Osteoblast (primary cell): ENCODE results near the gene SNX9. TPM values are rescaled to one million over a fixed set of nuclear protein-coding genes. Genes with fewer than 3 reads are reported as not detected.
A peak's percentile ranks its signal among the peaks of the same experiment; 100 is the strongest.

Experiments used
- DNase-seq: peaks from one replicate; pipeline ENCODE4 v3.0.0; 2011; ENCODE audit warnings: low spot score, mixed read lengths; ENCODE audit not compliant: insufficient read length; ENCODE audit errors: missing footprints
- H2AFZ ChIP-seq: 2 replicates; pipeline ENCODE4 v1.6.0; 2011; ENCODE audit warnings: mild to moderate bottlenecking, low read length
- H3K27ac ChIP-seq: 2 replicates; pipeline ENCODE4 v1.5.1; 2011; ENCODE audit warnings: mild to moderate bottlenecking, low read depth, low read length, moderate library complexity
- H3K27me3 ChIP-seq: 2 replicates; pipeline ENCODE4 v1.6.0; 2012; ENCODE audit warnings: mild to moderate bottlenecking, control low read depth, inconsistent platforms, low read length, moderate library complexity; ENCODE audit not compliant: insufficient read depth
- H3K36me3 ChIP-seq: 2 replicates; pipeline ENCODE4 v1.5.1; 2011; ENCODE audit warnings: mild to moderate bottlenecking, low read length, control low read depth, moderate library complexity; ENCODE audit not compliant: insufficient read depth
- H3K4me1 ChIP-seq: 2 replicates; pipeline ENCODE4 v1.5.1; 2011; ENCODE audit warnings: mild to moderate bottlenecking, low read length, control low read depth, moderate library complexity; ENCODE audit not compliant: insufficient read depth
- H3K4me2 ChIP-seq: 2 replicates; pipeline ENCODE4 v1.6.0; 2011; ENCODE audit warnings: mild to moderate bottlenecking, low read length; ENCODE audit not compliant: insufficient read depth
- H3K4me3 ChIP-seq: fragments of 200-600 bp; sonication (generic); 3 replicates; pipeline ENCODE4 v1.5.1; 2012; ENCODE audit warnings: mild to moderate bottlenecking, low read length, inconsistent platforms; ENCODE audit not compliant: insufficient read depth
- H3K79me2 ChIP-seq: 2 replicates; pipeline ENCODE4 v1.6.0; 2012; ENCODE audit warnings: mild to moderate bottlenecking, low read length, control low read depth, inconsistent platforms; ENCODE audit not compliant: insufficient read depth
- H3K9me3 ChIP-seq: 2 replicates; pipeline ENCODE4 v1.5.1; 2011; ENCODE audit warnings: low read depth, low read length, control low read depth
- H4K20me1 ChIP-seq: 2 replicates; pipeline ENCODE4 v1.6.0; 2012; ENCODE audit warnings: mild to moderate bottlenecking, low read length, control low read depth; ENCODE audit not compliant: insufficient read depth
- total RNA-seq: library from RNA; depleted of rRNA; stranded (reverse); fragments of >200 nt; gene quantifications from 2 replicates; pipeline ENCODE4 v1.2.3, GENCODE V29; 2012
- TF ChIP-seq, protein P1 (sequence below): IDR thresholded peaks from 2 replicates; pipeline ENCODE4 v1.5.1; 2011; ENCODE audit warnings: mild to moderate bottlenecking, low read depth, low read length, moderate library complexity; ENCODE audit errors: extremely low read depth

SNX9 gene
- total RNA-seq, 1 donor = 147 TPM

DNA sequence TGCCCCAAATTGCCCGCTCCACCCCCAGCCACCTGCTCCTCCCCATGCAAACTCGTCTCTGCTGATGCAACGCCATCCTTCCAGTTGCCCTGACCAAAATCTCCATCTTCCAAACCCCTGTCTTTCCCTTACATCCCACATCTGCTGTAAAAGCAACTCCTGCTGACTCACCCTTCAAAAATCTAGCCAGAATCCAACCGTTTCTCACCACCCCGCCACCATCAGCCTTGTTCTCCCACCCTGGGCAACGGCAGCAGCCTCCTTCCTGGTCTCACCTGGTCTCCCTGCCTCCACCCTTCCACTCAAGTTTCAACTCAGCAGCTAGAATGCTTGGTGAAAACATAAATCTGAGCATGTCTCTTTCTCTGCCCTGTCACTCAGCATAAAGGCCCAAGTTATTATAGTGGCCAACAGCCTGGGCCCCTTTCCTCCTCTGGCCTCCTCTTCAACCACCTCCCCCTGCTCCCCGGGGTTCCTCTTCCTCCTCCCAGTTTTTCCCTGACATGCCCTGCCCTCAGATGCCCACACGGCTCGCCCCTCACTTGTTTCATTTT, 151.4 kb downstream of the SNX9 start:
- Histone ChIP-seq H2AFZ (peak overlapping the region; percentile 61), H3K4me3 (no peak overlapping the region), H3K4me1 (peaks cover 8% of the 10 kb centered on the region), H3K9me3 (no peaks in the 10 kb centered on the region), H3K27ac (no peak overlapping the region), H3K79me2 (no peaks in the 10 kb centered on the region), H3K4me2 (peak overlapping the region; percentile 7), H3K36me3 (no peaks in the 10 kb centered on the region), H4K20me1 (no peaks in the 10 kb centered on the region), H3K27me3 (no peaks in the 10 kb centered on the region)
- TF ChIP-seq, protein P1, sequence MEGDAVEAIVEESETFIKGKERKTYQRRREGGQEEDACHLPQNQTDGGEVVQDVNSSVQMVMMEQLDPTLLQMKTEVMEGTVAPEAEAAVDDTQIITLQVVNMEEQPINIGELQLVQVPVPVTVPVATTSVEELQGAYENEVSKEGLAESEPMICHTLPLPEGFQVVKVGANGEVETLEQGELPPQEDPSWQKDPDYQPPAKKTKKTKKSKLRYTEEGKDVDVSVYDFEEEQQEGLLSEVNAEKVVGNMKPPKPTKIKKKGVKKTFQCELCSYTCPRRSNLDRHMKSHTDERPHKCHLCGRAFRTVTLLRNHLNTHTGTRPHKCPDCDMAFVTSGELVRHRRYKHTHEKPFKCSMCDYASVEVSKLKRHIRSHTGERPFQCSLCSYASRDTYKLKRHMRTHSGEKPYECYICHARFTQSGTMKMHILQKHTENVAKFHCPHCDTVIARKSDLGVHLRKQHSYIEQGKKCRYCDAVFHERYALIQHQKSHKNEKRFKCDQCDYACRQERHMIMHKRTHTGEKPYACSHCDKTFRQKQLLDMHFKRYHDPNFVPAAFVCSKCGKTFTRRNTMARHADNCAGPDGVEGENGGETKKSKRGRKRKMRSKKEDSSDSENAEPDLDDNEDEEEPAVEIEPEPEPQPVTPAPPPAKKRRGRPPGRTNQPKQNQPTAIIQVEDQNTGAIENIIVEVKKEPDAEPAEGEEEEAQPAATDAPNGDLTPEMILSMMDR = no peak
- DNase-seq = no peak

DNA sequence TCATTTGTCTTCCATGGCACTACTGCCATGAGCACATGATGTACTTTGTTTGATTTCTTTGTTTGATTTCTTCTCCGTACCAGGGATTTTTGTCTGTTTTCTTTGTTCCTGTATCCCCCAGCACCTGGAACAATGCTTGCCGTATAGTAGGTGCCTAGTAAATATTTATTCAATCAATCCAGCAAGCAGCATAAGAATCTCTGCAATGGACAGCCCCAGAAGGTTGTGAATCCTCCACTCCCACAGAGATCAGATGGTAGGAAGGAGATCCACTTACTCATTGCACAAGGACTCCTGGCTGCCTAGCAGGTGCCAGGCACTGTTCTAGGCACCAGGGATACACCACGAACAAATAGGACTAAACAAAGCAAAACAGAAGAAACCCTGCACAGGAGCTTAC, 151.9 kb downstream of the SNX9 start:
- no peak overlapping the region for H3K4me2 ChIP-seq
- H3K4me3 ChIP-seq = no peak overlapping the region
- no peak for DNase-seq
- no peaks in the 10 kb centered on the region for H3K36me3 ChIP-seq
- H4K20me1 ChIP-seq = no peaks in the 10 kb centered on the region
- TF ChIP-seq, protein P1 = no peak
- no peak overlapping the region for H2AFZ ChIP-seq
- no peaks in the 10 kb centered on the region for H3K27me3 ChIP-seq
- H3K9me3 ChIP-seq = no peaks in the 10 kb centered on the region
- peaks cover 8% of the 10 kb centered on the region for H3K4me1 ChIP-seq
- no peaks in the 10 kb centered on the region for H3K79me2 ChIP-seq
- H3K27ac ChIP-seq = no peak overlapping the region

DNA sequence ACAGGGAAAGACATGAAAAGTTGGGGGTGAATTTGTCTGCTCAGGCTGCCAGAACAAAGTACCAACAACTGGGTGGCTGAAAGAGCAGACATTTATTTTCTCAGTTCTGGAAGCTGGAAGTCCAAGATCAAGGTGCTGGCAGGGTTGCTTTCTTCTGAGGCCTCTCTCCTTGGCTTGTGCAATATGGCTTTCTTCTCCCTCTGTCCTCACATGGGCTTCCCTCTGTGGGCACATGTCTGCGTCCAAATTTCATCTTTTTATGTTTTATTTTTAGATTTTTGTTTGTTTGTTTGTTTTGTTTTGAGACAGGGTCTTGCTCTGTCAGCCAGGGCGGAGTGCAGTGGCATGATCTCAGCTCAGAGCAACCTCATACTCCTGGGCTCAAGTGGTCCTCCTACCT, 152.4 kb downstream of the SNX9 start:
- TF ChIP-seq, protein P1 = no peak
- H3K4me2 ChIP-seq = no peak overlapping the region
- H3K4me3 ChIP-seq = no peak overlapping the region
- peaks cover 8% of the 10 kb centered on the region for H3K4me1 ChIP-seq
- H3K9me3 ChIP-seq = no peaks in the 10 kb centered on the region
- DNase-seq = no peak
- H3K27ac ChIP-seq = no peak overlapping the region
- no peaks in the 10 kb centered on the region for H3K79me2 ChIP-seq
- no peaks in the 10 kb centered on the region for H4K20me1 ChIP-seq
- no peaks in the 10 kb centered on the region for H3K36me3 ChIP-seq
- H2AFZ ChIP-seq = no peak overlapping the region
- no peaks in the 10 kb centered on the region for H3K27me3 ChIP-seq

DNA sequence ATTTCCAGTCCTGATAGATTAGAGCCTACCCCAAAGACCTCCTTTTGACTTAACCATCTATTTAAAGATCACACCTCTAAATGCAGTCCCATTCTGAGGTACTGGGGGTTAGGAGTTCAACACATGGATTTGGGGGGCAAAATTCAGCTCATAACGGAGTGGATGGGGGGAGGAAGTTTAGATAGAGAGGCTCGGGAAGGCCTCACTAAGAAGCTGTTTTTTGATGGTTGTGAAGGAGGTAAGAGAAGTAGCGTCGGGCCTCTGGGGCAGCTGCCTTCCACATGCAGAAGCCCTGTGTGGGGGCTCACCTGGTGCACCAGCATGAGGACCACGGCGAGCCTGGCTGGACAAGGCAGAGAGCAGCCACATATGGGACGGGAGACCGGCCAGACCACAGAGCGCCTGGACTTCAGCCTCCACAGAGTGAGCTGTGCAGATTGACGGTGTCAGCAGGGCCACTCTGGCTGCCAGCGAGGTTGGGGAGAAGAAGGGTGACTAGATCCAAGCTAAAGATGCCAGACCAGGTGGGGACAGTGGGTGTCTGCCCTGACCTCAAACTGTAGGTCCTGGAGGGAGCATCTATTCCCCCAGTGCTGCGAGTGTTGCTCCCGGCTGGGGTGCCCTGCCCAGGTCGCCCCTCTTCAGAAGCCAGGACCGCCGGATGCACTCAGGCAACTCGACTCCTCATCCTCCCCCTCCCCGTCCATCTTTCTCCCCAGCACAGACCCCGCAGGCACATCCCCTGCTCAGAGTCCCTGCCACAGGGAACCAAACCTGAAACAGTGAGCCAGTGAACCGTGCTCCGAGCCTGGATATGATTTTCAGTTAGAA, 153.5 kb downstream of the SNX9 start:
- Histone ChIP-seq H2AFZ (no peak overlapping the region), H3K36me3 (no peaks in the 10 kb centered on the region), H3K4me1 (peaks cover 10% of the 10 kb centered on the region), H4K20me1 (no peaks in the 10 kb centered on the region), H3K4me2 (no peak overlapping the region), H3K4me3 (no peak overlapping the region), H3K27ac (no peak overlapping the region), H3K9me3 (no peaks in the 10 kb centered on the region), H3K79me2 (no peaks in the 10 kb centered on the region), H3K27me3 (no peaks in the 10 kb centered on the region)
- no peak for DNase-seq
- TF ChIP-seq, protein P1 = no peak
